ENCODE measurements around the gene SLC2A4RG.

SLC2A4RG gene

DNA sequence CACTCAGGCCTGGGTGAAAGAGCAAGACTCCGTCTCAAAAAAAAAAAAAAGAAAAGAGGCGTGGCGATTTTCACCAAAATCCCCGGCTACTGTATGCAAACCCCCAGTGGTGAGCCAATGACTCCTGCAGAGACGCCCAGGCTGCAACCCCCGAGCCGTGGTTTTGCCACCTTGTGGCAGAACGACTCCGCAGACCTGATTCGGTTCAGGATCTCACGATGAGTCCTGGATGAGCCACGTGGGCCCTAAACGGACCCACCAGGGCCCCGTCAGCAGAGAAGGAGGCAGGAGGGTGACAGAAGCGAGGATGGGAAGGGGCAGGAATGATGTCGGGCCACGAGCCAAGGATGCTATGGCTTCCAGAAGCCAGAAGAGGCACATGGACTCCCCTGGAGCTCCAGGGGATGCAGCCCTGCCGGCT is 42.5 kb downstream of the SLC2A4RG start:
- DNase-seq, result no peak

DNA sequence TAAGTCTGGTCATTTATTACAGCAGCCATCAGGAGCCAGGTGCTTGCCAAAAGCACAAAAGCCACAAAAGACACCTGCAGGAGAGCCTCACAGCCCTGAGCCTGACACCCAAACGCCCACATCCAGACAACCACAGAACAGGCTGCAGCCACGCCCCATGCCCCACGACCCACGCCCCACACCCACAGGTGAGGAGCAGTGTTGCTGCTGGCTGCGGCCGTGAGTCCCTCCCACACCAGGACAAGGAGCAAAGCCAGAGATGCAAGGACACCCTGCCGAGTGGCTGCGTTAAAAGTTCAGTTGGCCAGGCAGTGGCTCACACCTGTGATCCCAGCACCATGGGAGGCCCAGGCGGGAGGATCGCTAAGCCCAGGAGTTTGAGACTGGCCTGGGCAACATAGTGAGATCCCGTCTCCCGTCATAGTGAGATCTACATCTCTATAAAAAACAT is 43.0 kb downstream of the SLC2A4RG start:
- DNase-seq, result no peak

DNA sequence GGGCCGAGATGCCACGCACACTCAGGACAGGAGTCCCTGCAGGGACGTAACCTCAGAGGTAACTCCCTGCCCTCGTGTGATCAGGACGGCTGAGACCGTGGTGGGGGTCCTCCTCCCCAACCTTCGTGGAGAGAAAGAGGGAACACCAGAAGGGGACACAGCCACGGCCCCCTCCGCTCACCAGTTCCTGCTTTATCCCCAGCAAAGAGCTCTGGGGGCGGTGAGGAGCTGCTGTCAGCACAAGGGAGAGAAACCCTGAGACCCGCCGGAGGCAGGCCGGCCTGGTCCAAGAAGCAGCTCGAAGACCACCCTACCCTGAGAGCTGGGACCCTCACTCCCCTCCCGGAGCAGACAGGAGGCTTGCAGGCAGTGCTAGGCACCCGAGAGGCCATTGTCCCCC is 44.4 kb downstream of the SLC2A4RG start:
- DNase-seq, result no peak

DNA sequence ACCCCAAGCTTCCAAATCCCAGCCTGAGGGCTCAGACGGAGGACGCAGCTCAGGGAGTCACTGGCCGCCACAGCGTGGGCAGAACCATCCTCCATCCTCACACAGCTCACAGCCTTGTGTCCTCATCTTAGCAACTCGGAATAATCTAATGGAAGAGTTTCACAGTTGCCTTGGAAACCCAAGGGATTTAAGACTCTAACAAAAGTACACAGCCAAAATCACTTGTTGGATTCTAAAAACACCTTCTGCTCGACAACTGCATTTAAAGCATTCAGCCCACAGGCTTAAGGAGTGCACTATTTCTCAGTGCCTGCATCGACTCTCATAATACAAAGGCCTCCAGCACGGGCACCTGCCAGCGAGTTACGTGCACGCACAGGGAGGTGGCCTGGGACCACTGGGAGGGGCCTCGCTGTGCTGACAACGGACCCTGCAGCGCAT is 46.1 kb downstream of the SLC2A4RG start:
- no peak for DNase-seq

DNA sequence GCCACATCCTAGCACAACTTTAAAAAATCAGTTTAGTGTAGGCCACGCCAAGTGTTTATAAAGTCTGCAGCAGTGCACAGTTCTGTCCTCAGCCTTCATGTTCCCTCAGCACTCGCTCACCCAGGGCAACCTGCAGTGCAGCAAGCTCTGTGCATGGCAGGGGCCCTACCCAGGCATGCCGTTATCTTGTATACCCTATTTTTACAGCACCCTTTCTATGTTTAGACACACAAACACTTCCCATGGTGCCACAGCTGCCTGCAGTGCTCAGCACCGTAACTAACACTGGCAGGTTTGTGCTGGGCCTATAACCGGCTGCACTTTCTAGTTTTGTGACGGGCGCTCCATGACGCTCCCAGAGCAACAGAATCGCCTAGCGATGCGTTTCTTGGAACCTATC is 47.7 kb downstream of the SLC2A4RG start:
- DNase-seq, result no peak

DNA sequence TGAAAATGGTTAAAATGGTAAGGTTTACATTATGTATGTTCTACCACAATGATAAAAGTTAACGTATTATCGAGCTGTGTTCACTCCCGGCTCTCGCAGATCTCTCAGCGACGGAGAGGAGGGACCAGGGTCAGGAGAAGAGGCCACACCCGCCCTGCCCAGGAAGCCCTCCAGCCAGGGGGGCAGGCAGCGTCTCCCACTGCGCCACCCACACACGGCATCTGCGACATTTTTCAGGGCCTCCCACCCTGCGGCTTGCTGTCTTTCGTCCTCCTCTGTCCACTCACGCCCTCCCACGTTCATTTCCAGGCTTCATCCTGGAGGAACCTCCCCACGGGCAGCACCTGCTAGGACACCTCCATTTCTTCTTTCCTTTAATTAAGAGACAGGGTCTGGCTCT is 48.2 kb downstream of the SLC2A4RG start:
- DNase-seq, result no peak

DNA sequence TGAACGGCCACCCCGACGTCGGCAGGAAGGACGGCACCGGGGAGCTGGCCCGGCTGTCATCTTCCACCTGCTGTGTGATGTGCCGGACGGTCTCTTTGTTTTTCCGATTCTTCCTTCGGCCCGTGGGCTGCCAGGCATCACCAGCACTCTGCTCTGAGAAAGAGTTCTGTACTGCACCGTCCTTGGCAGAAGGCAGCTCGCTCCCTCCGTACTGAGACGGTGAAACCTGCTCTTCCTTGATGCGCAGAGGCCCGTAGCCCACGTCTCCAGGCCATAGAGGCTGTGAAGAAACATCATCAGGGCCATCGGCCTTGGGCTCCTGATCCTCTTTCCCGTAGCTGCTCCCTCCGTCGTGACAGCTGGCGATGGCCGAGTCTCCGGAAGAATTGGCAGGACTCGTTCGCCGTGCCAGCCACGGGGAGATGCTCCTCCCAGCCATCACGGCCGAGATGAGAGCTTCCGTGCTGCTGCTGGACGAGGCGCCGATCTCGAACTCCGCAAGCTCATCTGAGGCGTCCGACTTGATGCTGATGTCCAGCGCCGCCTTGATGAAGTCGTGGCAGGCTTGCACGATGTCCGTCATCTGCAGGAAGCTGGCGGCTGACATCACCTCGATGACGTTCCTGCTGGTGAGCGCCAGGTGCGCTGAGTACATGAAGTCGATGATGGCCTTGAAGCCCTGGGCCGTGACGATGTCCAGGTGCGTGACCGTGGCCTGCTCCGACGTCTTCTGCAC is 50.4 kb downstream of the SLC2A4RG start:
- no peak for DNase-seq

DNA sequence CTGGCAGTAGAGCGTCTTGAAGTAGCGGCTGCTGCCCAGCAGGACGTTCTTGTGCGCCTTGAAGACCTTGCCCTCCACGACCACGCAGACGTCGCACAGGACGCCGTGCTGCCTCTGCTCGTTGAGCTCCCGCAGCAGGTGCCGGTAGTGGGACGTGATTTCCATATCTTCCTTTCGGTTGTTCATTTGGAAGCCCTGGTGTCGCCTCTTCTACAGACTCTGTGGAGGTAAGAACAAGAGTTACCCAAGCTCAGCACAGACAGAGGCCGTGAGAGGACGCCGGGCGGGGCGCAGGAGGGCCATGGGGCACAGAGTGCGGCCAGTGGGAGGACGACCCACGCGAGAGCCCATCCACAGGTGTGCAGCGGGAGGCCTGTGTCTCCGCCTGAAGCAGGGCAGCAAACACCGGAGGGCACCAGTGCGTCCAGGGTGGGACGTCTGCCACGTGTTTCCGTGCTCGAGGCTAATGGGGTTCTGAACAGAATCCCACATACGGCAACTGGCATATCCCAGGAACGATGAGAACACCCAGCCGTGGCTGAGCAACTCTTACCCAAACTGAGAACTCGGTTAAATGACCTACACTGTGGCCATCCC is 51.1 kb downstream of the SLC2A4RG start:
- DNase-seq, result no peak

DNA sequence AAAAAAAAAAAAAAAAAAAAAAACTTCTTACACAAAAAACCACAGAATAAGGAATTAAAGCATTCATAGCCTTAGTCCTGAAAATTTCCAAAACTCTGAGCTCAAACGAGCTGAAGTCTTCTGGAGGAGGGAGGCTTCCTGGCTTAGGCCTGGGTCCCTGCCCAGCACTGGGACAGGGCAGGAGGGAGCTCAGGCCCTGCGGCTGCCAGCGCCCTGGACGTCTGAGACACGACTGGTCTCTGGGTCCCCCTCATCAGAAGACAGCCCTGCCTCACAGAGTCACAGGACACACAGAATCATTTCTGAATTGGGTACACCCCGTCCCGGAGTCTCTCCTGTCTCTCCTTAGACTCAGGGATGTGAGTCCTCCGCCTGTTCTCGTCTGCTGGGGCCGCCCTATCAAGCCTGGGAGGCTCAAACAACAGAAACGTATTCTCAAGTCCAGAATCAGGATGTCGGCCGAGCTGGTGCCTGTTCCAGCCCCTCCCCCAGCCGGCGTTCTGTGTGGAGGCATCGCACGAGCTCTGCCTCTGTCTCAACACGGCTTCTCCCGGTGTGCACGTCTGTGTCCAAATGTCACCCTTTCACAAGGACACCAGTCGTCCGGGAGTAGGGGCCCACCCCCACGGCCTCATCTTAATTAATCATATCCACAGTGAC is 52.1 kb downstream of the SLC2A4RG start:
- DNase-seq, result no peak

DNA sequence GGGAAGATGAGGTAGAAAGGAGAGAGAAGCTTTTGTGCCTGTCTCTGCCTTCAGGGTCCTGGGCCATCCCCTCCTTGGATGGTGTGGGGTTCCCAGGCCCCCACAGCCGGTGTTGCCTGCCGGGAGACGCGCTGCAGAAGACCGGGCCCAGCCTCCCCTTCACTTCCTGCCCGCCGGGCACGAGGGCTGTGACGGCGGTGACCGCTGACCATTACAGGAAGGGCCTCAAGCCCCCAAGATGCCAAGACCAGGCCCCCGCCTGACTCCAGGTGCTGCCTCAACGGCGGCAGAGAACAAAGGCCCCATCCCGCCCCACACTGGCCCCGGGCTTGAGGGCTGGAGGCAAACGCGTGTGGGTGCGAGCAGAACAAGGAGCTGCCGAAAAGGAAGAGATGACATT is 53.3 kb downstream of the SLC2A4RG start:
- DNase-seq, result no peak
